GM19193 (cell line): Measurements from ENCODE around the gene ANXA5.

Experiments
- POLR2A ChIP-seq: IDR thresholded peaks from 4 replicates; pipeline ENCODE4 v1.6.1; 2011; ENCODE audit not compliant: insufficient read depth, insufficient read length; ENCODE audit errors: extremely low read depth

The ANXA5 gene

DNA sequence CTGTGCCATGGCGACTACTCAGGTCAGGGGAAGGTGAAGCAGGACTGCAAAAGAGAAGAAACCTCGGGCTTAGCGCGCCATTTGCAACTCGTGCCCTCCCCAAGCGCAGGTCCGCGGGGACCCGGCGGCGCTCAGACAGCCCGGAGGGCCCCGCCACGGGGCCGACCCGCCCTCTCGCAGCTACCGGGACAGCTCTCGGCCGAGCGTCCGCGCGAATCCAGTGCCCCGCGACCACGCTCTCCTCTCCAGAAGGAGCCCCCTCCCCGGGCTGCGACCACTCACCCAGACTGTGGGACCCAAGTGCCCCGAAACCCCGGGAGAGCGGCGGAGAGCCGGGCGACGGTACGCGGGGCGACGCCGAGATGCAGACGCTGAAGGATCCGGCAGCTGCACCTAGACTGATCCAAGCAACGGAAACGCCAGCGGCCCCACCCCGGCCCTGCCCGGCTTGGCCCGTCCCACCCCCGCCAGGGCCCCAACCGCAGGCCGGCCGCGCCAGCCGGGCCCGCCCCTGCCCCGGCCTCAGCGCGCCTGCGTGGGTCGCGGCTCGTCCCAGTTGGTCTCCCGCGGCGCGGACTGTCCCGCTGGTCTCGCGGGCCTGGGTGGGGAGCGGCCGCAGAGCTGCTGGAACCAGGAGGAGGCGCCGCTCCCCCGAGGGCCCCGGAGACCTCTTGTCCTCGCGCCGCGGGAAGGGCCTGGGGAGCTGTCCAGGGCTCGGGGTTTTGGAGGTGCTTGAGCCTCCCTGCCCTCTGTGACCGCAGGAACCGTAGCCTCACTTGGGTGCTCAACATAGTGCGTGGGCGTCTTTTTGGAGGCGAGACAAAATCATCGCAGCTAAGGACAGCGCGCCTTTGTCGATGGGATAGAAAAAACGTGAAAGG lies at the start of gene ANXA5:
TSS of gene ANXA5 (minus strand) at position 400 of the 881 bp plus-strand sequence. CDS start at position 9, 391 bp downstream.
- TF ChIP-seq POLR2A = peak; percentile 88

DNA sequence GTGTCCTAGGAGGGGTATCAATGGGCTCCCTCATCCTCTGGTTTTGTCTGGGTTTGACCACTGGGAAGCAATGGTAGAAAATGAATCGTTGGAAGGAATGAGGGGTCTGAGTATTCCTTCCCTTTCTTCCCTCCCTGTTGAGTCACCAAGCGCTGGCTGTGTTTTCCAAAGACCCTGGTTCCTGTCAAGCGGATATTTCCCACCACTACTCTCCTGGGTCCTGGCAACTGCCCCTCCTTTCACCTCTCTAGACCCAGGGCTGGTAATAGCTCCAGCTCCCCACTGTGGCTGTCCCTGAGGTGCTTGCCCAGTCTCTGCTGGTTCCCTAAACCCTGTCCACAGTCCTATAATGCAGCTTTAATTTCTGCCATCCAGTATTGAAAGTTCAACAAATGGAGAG lies 46.0 kb upstream of the ANXA5 start:
- no peak for TF ChIP-seq POLR2A

DNA sequence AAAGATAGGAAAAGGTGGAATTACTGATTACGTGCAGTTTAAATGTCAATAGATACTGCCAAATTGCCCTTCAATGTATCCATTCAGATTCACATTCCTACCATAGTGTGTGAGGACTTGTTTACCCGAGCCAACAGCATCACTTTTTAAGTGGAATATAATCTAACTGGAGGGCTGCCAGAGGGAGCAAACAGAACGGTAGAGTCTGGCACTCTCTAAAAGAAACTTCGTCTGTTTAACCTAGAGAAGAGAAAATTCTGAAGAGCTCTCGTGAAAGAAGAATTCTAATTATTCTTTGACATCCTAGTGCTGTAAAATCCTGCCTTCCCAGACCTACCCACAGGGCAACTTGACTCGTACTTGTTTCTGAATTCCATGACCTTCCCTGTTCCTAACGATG lies 45.0 kb upstream of the ANXA5 start:
- no peak for TF ChIP-seq POLR2A

DNA sequence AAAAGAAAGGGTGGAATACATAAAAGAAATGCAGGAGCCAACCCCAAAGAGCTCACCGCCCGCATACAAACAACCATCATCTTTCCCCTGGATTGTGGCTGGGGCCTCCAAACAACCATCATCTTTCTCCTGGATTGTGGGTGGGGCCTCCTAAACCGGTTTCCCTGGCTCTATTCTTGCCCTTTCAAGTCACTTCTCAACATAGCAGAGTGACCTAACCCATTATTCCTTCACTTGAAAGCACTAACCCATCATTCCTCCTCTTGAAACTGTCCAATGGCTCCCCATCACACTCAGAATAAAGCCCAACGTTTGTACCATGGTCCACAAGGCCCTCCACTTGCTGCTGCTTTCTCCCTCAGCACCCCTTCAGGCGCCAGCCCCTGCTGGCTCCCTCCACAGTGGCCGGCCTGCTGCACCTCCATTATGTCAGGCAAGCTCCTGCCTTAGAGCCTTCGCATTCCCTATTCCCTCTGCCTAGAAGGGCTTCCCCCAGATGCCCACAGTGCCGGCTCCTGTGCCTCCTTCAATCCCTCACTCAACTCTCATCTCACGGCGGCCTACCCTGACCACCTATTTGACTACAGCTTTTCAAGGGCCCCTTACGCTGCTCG lies 44.1 kb upstream of the ANXA5 start:
- no peak for TF ChIP-seq POLR2A

DNA sequence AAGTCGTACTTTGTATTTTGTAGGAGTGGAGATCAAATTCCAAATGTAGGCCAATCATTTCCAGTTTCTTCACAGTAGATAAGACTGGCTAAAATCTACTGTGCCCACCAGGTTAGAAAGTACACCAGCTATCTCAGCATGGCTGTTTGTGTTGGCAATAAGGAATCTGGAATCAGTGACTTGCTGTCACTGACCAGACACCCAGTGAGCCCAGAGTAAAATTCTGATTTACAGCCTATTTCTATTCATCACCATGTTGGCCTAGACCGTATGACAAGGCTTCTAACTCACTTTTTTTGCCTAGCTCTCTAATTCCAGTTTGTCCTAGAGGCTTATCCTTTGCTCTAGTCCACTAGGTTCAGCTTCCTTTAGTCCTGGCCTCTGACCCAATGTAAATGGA lies 42.8 kb upstream of the ANXA5 start:
- TF ChIP-seq POLR2A = no peak

DNA sequence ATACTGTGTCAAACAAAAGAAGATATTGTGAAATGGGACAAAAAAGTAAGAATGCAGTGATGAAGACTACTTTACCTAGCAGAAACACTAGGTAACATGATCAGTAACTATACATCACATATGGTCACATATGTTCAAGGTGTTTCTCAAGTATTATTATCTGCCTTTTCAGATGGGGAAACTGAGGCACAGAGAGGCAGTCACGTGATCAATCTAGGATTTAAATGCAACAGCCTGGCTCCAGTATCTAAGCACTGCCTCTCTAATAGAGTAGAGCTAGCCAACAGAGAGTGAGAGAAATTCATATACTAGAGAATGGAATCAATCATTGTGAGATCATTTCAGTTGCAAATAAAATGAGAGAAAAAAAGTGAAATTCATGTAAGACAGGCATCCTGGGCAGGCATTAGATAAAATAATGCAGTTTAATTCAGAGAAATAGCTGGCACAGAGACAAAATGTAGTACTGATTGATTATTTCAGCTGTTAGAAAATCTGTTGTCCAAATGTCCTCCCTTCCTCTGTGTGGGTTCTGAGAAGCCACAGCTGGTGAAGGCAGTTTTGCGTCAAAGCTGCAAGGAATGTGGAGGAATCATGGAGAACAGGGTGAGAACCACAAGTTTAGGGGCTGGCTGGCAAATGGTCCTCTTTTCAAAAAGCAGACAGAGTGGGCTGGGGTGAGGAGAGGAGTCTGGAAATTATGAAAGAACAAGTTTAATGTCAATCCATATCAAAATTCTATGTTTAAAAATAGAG lies 42.2 kb upstream of the ANXA5 start:
- no peak for TF ChIP-seq POLR2A

DNA sequence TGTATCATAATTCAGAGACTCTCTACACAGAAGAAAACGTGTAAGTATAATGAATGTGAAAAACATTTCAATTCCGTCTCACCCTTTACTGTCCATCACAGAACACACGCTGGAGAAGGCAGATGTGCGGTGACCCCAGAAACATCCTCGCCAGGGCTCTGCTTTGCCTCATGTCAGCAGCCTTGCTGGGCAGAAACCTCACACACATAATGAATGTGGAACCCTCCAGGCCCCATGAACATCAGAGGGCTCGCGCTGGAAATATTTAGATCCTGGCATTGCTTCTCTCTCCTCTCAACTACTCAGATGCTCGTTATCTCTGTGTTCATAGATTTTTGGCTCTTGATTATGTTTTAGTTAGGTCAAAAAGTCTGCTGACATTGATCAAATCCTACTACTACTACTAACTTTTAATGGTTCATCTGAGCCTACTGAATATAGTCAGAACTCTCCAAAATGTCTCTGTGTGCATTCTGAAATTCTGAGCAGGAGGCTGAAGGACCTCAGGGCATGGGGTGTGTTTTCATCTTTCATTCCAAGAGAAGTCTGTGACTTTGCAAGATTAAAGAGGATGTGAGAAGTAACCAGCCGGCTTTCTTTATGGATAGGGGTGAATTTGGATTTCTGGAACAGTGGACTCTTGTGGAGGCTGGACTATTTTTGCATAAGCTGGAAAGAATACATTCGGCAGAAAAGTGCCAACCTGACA lies 41.2 kb upstream of the ANXA5 start:
- TF ChIP-seq POLR2A = no peak

DNA sequence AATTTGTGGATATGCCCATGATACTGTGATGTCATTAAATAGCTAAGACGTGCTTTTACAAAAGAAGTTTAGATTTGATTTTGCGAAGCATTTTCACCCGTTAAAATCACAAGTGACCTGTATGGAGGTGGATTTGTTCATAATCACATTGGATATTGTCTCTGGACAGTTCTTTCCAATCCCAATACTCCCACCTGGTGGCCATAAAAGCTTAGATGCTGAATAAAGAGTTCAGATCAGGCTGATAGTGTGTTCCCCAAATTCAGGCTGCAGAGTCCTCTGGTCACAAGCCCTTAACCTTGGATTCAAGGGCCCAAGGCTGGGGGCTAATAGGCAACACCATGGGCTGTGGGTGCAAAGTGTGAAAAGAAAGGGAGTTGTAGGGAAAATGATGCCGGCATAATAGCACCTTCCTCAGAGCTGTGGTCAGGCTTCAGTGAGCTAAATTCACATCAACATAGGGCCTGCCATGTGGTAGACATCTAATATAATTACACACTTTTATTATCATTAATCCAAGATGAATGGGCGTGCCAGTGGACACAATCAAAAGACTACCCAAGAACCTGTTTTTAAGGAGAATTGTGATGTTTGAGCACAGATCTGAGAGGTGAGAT lies 40.1 kb upstream of the ANXA5 start:
- no peak for TF ChIP-seq POLR2A

DNA sequence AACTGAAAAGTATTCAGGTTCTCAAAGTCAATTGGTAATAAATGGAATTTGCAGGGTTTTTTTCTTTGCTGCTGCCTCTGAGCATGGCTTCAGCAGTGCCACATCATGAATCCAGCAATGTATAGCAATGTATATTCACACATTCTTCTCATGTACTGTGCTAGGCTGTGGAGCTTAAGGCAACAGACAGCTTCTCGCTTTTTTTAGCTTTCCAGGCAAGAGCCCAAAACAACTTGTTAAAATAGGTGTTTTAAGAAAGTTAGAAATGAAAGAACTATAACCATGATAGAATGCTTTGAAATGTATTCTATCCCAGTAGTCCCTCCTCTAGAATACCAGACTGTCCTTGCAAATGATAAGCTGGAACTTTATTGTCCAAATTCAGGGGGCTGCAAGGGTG lies 37.8 kb upstream of the ANXA5 start:
- TF ChIP-seq POLR2A = no peak

DNA sequence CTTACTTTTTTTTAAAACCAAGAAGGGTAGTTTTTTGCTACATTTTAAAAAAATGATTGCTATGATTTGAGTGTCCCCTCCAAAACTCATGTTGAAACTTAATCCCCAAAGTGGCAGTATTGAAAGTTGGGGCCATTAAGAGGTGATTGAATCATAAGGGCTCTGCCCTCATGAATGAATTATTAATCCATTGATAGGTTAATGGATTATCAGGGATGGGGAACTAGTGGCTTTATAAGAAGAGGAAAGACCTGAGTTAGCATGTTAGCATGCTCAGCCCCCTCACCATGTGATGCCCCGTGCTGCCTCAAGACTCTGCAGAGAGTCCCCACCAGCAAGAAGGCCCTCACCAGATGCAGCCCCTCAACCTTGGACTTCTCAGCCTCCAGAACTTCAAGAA lies 37.2 kb upstream of the ANXA5 start:
- no peak for TF ChIP-seq POLR2A

DNA sequence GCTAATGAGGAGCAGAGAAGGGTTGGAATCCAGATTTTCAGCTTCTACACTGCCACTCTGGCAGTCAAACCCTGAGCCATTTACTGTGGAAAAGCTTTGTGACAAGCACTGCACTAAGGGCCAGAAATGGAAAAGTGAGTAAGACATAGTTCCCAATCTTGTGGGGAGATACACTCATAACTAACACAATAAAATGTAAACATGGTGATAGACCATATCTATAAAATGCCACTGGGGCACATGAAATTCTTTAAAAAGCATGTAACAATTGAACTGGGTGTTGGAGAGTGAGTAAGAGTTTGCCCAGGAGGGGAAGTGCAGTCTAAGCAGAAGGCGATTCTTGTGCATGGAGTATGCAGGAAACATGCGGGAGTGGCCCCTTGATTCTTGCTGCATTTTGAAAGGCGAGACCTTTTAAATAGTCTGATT lies 32.0 kb upstream of the ANXA5 start:
- TF ChIP-seq POLR2A = no peak

DNA sequence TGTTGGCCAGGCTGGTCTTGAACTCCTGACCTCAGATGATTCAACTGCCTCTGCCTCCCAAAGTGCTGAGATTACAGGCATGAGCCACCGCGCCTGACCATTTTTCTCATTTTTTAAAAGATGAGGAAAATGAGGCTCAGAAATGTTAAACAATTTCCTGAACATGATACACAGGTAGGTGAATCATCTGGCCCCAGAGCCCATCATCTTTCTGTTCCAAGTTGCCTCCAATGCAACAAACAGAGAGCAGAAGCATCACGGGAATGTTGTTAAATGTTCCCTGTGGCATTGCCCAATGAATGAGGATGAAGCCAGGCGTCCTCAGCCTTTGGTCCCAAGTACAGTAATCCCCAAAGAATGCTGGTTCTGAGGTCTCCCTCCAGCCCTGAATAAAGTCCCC lies 31.3 kb upstream of the ANXA5 start:
- TF ChIP-seq POLR2A = no peak

DNA sequence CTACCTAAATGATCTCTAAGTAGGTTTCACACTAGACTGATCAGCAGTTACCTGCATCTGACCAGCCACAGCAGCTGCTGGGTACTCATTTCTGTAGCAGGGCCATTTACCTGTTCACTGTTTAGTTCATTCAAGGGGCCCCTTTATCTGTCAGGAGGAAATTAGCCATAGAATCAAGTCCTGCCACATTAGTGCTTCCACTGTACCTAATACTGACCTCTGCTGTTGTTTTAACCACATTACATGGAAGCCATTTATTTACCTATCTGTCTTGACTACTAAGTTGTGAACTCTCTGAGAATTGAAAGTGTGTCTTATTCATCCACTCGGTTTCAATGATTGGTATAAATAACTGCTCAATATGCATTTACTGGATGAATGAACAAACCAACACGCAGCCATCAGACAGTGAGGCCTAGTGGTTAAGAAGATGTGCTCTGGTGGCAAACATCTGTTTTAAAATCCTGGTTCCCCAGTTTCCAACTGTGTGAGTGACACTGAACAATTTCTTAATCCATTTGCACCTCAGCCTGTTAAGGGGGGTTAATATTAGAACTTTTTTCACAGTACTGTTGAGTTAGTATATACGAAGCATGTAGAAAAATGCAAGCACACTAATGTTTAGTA lies 30.0 kb upstream of the ANXA5 start:
- TF ChIP-seq POLR2A = no peak

DNA sequence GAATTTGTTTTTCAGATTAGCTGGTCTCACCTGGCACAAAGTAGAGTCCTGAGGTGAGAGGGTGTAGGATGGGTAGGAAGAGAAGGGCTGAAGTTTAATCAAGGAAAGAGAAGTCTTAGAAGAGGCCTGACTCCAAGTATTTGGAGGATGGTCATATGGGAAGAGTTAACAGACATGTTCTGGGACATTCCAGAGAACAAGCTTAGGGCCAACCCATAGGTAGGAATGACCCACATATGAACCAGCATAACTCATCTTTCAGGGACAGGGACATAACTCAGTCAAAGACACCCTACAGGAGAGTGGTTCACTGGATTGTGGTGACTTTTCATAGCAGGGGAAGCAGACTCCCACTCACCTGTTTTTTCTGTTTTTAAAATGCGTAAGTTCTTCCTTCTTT lies 27.9 kb upstream of the ANXA5 start:
- TF ChIP-seq POLR2A = no peak
